ENCODE measurements around the gene CLASP1. TPM values are rescaled to one million over a fixed set of nuclear protein-coding genes. Genes with fewer than 3 reads are reported as not detected.

CLASP1 gene
- total RNA-seq, 1 donor from 2014 or later: 163 TPM

DNA sequence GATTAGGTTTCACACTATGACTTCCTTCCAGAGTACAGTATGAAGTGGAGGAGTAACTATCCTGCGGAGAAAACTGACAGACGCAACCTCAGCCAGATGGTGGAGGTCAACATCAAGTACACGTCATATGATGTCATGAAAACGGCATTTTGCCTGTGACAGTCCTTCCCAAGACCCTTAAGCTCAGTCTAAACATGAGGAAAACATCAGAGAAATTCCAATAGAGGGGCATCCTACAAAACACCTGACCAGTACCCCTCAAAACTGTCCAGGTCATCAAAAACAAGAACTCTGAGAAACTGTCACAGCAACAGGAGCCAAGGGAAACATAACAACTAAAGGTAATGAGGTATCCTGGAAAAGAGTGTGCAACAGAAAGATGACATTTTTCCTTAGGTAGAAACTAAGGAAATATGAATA is 116.9 kb downstream of the CLASP1 start:
- Mint-ChIP-seq H3K9me3 (ENCODE audit: unreplicated experiment) (peaks cover 14% of the 10 kb centered on the region), H3K27ac (ENCODE audit: unreplicated experiment) (peak overlapping the region; percentile 84), H3K36me3 (ENCODE audit: unreplicated experiment) (no peaks in the 10 kb centered on the region), H3K4me1 (ENCODE audit: low read depth, unreplicated experiment) (peaks cover 39% of the 10 kb centered on the region), H3K27me3 (ENCODE audit: unreplicated experiment) (peaks cover 4% of the 10 kb centered on the region), H3K4me3 (ENCODE audit: unreplicated experiment) (peak overlapping the region; percentile 58)
- no peak for TF ChIP-seq CTCF (IDR thresholded peaks at IDR 0.05; ENCODE audit: partially characterized antibody, unreplicated experiment)
- DNase-seq: no peak

GRCh38 chr2:121530212-121530705 is 119.0 kb downstream of the CLASP1 start:
- Mint-ChIP-seq H3K4me3 (ENCODE audit: unreplicated experiment) (peak overlapping the region; percentile 93), H3K9me3 (ENCODE audit: unreplicated experiment) (peaks cover 21% of the 10 kb centered on the region), H3K27ac (ENCODE audit: unreplicated experiment) (peak overlapping the region; percentile 89), H3K4me1 (ENCODE audit: low read depth, unreplicated experiment) (peaks cover 46% of the 10 kb centered on the region), H3K27me3 (ENCODE audit: unreplicated experiment) (peaks cover 4% of the 10 kb centered on the region), H3K36me3 (ENCODE audit: unreplicated experiment) (no peaks in the 10 kb centered on the region)
- TF ChIP-seq CTCF (IDR thresholded peaks at IDR 0.05; ENCODE audit: partially characterized antibody, unreplicated experiment): no peak
- DNase-seq: peak; percentile 84

DNA sequence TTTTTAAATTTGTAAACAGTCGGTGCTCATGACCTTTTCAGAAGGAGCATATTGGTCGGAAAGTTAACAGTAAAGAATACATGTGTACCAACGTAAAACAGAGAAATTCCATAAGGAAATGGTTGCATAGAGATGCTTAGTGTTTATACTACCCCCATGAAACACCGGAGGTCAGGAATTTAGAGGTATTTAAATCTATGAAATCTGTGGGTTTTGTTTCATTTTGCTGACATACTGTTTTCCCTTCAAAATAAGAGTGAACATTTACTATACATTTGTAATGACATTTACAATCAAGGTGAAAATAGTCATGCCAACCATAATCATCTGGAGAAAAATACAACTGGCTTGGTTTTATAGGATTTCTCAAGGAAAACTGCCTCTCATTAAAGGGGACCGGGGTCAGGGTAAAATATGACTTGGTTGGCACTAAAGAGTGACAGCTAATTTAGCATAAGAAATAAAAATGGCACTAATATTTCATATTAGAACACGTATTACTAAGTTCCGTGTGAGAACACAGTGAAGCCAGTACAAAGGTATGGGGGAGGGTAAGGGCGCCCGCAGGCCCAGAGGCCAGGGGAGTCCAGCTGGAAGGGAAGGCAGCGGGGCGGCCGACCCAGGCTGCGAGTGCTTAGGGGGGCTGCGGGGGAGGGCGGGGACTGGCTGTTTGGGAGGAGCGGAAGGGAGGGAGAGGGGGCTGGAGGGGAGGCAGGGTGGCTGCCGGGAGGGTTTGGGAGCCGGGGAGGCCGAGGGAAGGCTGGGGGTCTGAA is 119.6 kb downstream of the CLASP1 start:
- Mint-ChIP-seq H3K27me3 (ENCODE audit: unreplicated experiment) (peaks cover 4% of the 10 kb centered on the region), H3K9me3 (ENCODE audit: unreplicated experiment) (peaks cover 21% of the 10 kb centered on the region), H3K27ac (ENCODE audit: unreplicated experiment) (peak overlapping the region; percentile 89), H3K4me3 (ENCODE audit: unreplicated experiment) (peak overlapping the region; percentile 93), H3K4me1 (ENCODE audit: low read depth, unreplicated experiment) (peaks cover 46% of the 10 kb centered on the region), H3K36me3 (ENCODE audit: unreplicated experiment) (no peaks in the 10 kb centered on the region)
- DNase-seq: peak; percentile 86
- TF ChIP-seq CTCF (IDR thresholded peaks at IDR 0.05; ENCODE audit: partially characterized antibody, unreplicated experiment): no peak

- Mint-ChIP-seq H3K4me1 (ENCODE audit: low read depth, unreplicated experiment) (peaks cover 32% of the 10 kb centered on the region), H3K9me3 (ENCODE audit: unreplicated experiment) (peaks cover 15% of the 10 kb centered on the region), H3K4me3 (ENCODE audit: unreplicated experiment) (no peak overlapping the region), H3K36me3 (ENCODE audit: unreplicated experiment) (no peaks in the 10 kb centered on the region), H3K27ac (ENCODE audit: unreplicated experiment) (no peak overlapping the region), H3K27me3 (ENCODE audit: unreplicated experiment) (peaks cover 2% of the 10 kb centered on the region)
- no peak for DNase-seq
- TF ChIP-seq CTCF (IDR thresholded peaks at IDR 0.05; ENCODE audit: partially characterized antibody, unreplicated experiment): no peak
Observed at GRCh38 chr2:121527009-121527682, 122.1 kb downstream of the CLASP1 start.

All from glutamatergic neuron (in vitro differentiated cells).